HCT116 (cell line): ENCODE measurements around the gene PRDM1.

ENCODE experiments used
- CEBPB ChIP-seq: IDR thresholded peaks from 2 replicates; pipeline ENCODE4 v1.6.1; 2012; ENCODE audit warnings: low read depth
- EZH2phosphoT487 ChIP-seq: fragments of 200-600 bp; IDR thresholded peaks from 2 replicates; pipeline ENCODE4 v1.6.1; 2018; ENCODE audit warnings: antibody characterized with exemption, borderline replicate concordance
- FOSL1 ChIP-seq: IDR thresholded peaks from 2 replicates; pipeline ENCODE4 v1.6.1; 2012; ENCODE audit warnings: low read depth
- POLR2A ChIP-seq: IDR thresholded peaks from 2 replicates; pipeline ENCODE4 v1.7.0; 2011; ENCODE audit warnings: borderline replicate concordance; ENCODE audit not compliant: insufficient read depth, insufficient read length; ENCODE audit errors: extremely low read depth
- RAD21 ChIP-seq: IDR thresholded peaks from 2 replicates; pipeline ENCODE4 v1.6.1; 2012; ENCODE audit warnings: low read depth, mild to moderate bottlenecking
- YY1 ChIP-seq: IDR thresholded peaks from 2 replicates; pipeline ENCODE4 v1.6.1; 2011; ENCODE audit warnings: low read length, low read depth, moderate library complexity, mild to moderate bottlenecking; ENCODE audit not compliant: insufficient replicate concordance; ENCODE audit errors: extremely low read depth
- TF ChIP-seq, protein P1 (sequence below), 3 experiments: fragments of 200-600 bp in 1 of 3; sonication (generic) in 1 of 3; IDR thresholded peaks in 2 of 3; conservative IDR thresholded peaks in 1 of 3; 2 replicates each; pipeline ENCODE4 v1.5.1; 2012 to 2017; ENCODE audit warnings: low read depth in 2 of 3, low read length in 2 of 3, antibody characterized with exemption in 1 of 3, borderline replicate concordance in 1 of 3, control low read depth in 1 of 3, mild to moderate bottlenecking in 1 of 3, mixed read lengths in 1 of 3, mixed run types in 1 of 3, moderate library complexity in 1 of 3; ENCODE audit not compliant: insufficient read depth in 1 of 3

DNA sequence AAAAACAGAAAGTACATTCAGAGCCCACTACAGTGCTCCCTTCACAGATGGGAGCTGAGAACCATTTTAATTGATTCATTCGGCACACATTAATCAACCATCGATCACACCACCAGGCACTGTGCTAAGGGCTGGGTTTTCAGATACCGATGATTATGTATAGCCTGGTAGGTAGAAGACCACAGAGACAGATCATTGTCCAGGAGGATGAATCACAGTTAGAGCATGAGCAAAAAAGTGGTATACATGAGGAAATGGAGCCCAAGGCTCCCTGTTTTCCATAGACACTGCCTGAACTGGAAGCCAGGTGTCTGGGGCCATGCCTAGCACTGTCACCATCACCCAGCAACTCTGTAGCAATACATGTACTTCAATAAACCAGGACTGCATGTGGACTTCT lies 9.0 kb upstream of the PRDM1 start:
- TF ChIP-seq, protein P1, sequence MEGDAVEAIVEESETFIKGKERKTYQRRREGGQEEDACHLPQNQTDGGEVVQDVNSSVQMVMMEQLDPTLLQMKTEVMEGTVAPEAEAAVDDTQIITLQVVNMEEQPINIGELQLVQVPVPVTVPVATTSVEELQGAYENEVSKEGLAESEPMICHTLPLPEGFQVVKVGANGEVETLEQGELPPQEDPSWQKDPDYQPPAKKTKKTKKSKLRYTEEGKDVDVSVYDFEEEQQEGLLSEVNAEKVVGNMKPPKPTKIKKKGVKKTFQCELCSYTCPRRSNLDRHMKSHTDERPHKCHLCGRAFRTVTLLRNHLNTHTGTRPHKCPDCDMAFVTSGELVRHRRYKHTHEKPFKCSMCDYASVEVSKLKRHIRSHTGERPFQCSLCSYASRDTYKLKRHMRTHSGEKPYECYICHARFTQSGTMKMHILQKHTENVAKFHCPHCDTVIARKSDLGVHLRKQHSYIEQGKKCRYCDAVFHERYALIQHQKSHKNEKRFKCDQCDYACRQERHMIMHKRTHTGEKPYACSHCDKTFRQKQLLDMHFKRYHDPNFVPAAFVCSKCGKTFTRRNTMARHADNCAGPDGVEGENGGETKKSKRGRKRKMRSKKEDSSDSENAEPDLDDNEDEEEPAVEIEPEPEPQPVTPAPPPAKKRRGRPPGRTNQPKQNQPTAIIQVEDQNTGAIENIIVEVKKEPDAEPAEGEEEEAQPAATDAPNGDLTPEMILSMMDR (IDR thresholded peaks at IDR 0.05 in 2 of 3, conservative IDR thresholded peaks at IDR 0.05 in 1 of 3; ENCODE audit: borderline replicate concordance in 1 of 3, insufficient read depth in 1 of 3, low read depth in 2 of 3, low read length in 2 of 3) = no peak
- TF ChIP-seq FOSL1 = no peak
- TF ChIP-seq CEBPB = no peak
- TF ChIP-seq YY1 = no peak
- no peak for TF ChIP-seq POLR2A
- TF ChIP-seq EZH2phosphoT487 = no peak
- no peak for TF ChIP-seq RAD21
